Activated naive CD4-positive, alpha-beta T cell (primary cell): ENCODE data around the gene ZNF346.
A peak's percentile ranks its signal among the peaks of the same experiment; 100 is the strongest.

ENCODE experiments used
- DNase-seq, 4 experiments: peaks; one replicate each; lab custom pipeline; 2025; lab: John Stamatoyannopoulos, UW

ZNF346 gene

GRCh38 chr5:177070536-177071191 lies 48.2 kb downstream of the ZNF346 start:
- no peak for DNase-seq

GRCh38 chr5:177071666-177072385 lies 49.3 kb downstream of the ZNF346 start:
- peak in 3 of 4 experiments; percentile 6 to 36 (median 23) for DNase-seq

- DNase-seq: no peak
Observed at GRCh38 chr5:177077335-177077734, 54.8 kb downstream of the ZNF346 start.

GRCh38 chr5:177079606-177080005 lies 57.1 kb downstream of the ZNF346 start:
- DNase-seq: no peak

GRCh38 chr5:177080265-177080664 lies 57.8 kb downstream of the ZNF346 start:
- no peak for DNase-seq

GRCh38 chr5:177081859-177082258 lies 59.4 kb downstream of the ZNF346 start:
- DNase-seq: no peak

GRCh38 chr5:177083357-177083756 lies 60.9 kb downstream of the ZNF346 start:
- DNase-seq: no peak

- DNase-seq: no peak
Observed at GRCh38 chr5:177084175-177084574, 61.7 kb downstream of the ZNF346 start.

- no peak for DNase-seq
Observed at GRCh38 chr5:177085985-177086653, 63.6 kb downstream of the ZNF346 start.

- DNase-seq: peak in 3 of 4 experiments; percentile 19 to 59 (median 21)
Observed at GRCh38 chr5:177086654-177087397, 64.3 kb downstream of the ZNF346 start, which contains the start of gene FGFR4. Gene FGFR4 (plus strand): TSS chr5:177086915. CDS start chr5:177089603, 2,688 bp downstream.

GRCh38 chr5:177087398-177088005 lies 65.0 kb downstream of the ZNF346 start:
- DNase-seq: no peak

- no peak for DNase-seq
Observed at GRCh38 chr5:177089127-177089526, 66.6 kb downstream of the ZNF346 start.

- no peak for DNase-seq
Observed at GRCh38 chr5:177089825-177090641, 67.5 kb downstream of the ZNF346 start.

- DNase-seq: no peak
Observed at GRCh38 chr5:177090813-177091212, 68.3 kb downstream of the ZNF346 start.

- DNase-seq: no peak
Observed at GRCh38 chr5:177091232-177091631, 68.7 kb downstream of the ZNF346 start.

GRCh38 chr5:177092178-177093081 lies 69.9 kb downstream of the ZNF346 start:
- no peak for DNase-seq

- DNase-seq: no peak
Observed at GRCh38 chr5:177093082-177093712, 70.7 kb downstream of the ZNF346 start.

GRCh38 chr5:177093803-177094202 lies 71.3 kb downstream of the ZNF346 start:
- no peak for DNase-seq
